HUES6 (cell line): Measurements from ENCODE around the gene MAPKAP1.

Experiments used
- H3K27ac ChIP-seq: 2 replicates; pipeline ENCODE4 v1.7.0; 2013; ENCODE audit warnings: low read depth, mild to moderate bottlenecking, low read length, inconsistent platforms
- H3K27me3 ChIP-seq: 2 replicates; pipeline ENCODE4 v1.6.1; 2013; ENCODE audit warnings: low read length; ENCODE audit not compliant: control insufficient read depth, insufficient read depth
- H3K36me3 ChIP-seq: 2 replicates; pipeline ENCODE4 v1.6.1; 2013; ENCODE audit warnings: low read length; ENCODE audit not compliant: control insufficient read depth, insufficient read depth
- H3K4me1 ChIP-seq: 2 replicates; pipeline ENCODE4 v1.6.1; 2013; ENCODE audit warnings: low read length; ENCODE audit not compliant: control insufficient read depth, insufficient read depth
- H3K4me3 ChIP-seq: 2 replicates; pipeline ENCODE4 v1.5.1; 2013; ENCODE audit warnings: low read depth, low read length
- H3K9ac ChIP-seq: one replicate; pipeline ENCODE4 v1.6.1; 2013; ENCODE audit warnings: mild to moderate bottlenecking, low read length
- H3K9me3 ChIP-seq: 2 replicates; pipeline ENCODE4 v1.6.1; 2013; ENCODE audit warnings: low read depth, low read length; ENCODE audit not compliant: control insufficient read depth, insufficient read depth

Gene MAPKAP1

DNA sequence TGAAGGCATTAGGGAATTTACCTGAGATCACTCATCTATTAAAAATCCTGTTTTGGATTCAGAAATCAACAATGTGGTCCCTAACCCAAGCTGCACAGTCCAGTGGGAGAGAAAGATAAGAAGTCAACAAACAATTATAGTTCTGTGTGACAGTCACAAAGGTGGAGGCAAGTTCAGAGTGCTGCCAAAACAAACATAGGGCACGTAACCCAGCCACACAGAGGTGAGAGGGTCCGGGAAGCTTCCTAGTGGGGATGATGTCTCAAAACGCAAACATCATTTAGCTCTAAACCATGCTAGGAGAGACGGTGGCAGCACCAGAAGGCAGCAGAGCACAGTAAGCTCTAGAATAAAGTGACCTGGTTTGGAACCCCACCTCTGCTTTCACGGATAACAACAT lies 158.9 kb downstream of the MAPKAP1 start:
- Histone ChIP-seq H3K27ac (no peak overlapping the region), H3K36me3 (no peaks in the 10 kb centered on the region), H3K27me3 (no peaks in the 10 kb centered on the region), H3K9ac (no peak overlapping the region), H3K9me3 (no peaks in the 10 kb centered on the region), H3K4me1 (no peaks in the 10 kb centered on the region), H3K4me3 (no peak overlapping the region)

DNA sequence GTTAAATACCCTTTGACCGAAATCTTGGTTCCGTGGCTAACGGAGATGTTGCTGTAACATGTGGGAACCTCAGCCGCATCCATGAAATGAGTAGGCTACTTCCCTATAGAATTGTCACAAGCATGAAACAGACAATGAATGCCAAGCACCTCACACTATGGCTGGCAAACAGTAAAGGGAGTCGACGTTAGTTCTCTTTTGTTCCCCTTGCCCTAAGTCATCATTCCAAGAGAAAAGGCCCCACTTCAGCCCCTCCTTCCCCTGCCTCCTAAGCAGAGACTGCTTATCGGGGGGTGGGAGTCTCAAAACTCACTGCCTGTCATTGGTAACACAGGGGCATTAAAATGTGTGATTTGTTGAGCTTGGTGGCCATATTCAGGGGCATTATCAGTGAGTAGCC lies 159.6 kb downstream of the MAPKAP1 start:
- no peaks in the 10 kb centered on the region for H3K9me3 ChIP-seq

DNA sequence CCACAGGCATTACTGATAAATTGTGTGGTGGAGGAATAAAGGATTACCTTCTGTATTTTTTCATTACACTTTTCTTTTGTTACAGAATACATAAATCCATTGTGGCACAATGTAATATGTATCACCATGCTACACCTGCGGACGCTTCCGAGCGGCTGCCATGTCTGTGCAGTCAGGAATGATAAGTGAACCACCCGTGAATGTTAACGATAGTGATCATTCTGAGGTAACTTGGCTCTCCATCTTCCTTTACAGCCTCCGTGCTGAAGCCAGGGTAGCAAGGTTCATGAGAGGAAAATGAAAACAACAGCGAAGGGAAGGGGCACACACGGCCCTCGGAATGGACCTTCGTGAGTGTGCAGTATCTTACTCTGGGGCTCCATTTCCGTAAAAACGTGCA lies 161.2 kb downstream of the MAPKAP1 start:
- Histone ChIP-seq H3K27me3 (no peaks in the 10 kb centered on the region), H3K9ac (no peak overlapping the region), H3K27ac (no peak overlapping the region), H3K36me3 (no peaks in the 10 kb centered on the region), H3K4me3 (no peak overlapping the region), H3K4me1 (no peaks in the 10 kb centered on the region), H3K9me3 (no peaks in the 10 kb centered on the region)

More for the DNA sequence above, 159.6 kb downstream of the MAPKAP1 start:
- Histone ChIP-seq H3K4me3 (no peak overlapping the region), H3K36me3 (no peaks in the 10 kb centered on the region), H3K27me3 (no peaks in the 10 kb centered on the region), H3K9ac (no peak overlapping the region), H3K4me1 (no peaks in the 10 kb centered on the region), H3K27ac (no peak overlapping the region)

DNA sequence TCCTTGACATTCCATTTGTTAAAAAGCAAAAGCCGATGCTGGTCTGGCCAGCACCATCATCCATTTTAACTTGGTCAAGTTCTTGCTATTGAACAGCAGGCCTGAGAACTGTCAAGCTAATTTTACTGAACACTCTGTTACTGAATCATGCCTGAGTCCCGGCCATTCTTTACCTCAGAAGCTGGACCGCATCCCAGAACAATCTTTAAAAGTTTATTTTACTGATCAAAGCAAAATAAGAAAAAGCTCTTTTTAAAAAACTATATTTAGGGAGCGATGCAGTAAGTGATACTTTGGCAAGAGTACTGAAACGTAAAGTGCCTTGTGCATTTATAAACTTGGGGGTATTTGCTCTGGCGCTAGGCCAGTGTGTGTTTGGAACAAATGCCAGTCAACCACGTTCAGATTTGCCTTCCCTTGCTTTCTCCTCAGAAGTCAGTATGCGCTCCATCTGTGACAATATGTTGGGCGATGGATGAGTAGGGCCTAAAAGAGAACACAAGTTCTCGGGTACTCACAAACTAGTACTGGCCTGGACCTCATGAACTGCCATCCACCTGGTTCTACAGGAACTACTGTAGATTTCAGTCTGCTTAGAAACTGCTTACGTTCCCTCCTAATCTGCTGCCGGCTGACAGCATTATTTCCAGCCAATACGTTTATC lies 161.9 kb downstream of the MAPKAP1 start:
- H3K9ac ChIP-seq = no peak overlapping the region
- no peaks in the 10 kb centered on the region for H3K27me3 ChIP-seq
- H3K4me1 ChIP-seq = no peaks in the 10 kb centered on the region; the same call in 1 of the 2 replicates
- H3K27ac ChIP-seq = no peak overlapping the region
- H3K36me3 ChIP-seq = no peaks in the 10 kb centered on the region
- no peak overlapping the region for H3K4me3 ChIP-seq
- no peaks in the 10 kb centered on the region for H3K9me3 ChIP-seq

DNA sequence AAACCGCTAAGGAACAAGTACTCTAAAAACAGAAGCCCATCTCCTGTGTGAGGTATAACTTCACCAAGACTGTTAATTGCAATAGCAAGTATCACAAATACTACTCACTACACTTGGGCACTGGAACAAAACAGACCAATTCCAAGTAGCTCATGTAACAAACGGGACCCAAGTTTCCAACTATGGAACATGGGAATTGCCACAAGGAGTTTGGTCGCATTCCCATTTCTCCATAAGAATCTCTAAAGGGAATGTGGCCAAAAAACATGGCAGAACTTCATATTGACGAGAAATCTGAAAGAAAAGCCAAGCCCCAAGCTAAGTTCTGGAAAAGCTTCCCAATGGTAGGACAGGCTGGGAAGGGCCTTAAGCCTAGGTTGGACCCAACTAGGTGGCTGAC lies 162.5 kb downstream of the MAPKAP1 start:
- Histone ChIP-seq H3K36me3 (no peaks in the 10 kb centered on the region), H3K9me3 (no peaks in the 10 kb centered on the region), H3K27me3 (no peaks in the 10 kb centered on the region), H3K4me1 (no peaks in the 10 kb centered on the region; the same call in 1 of the 2 replicates), H3K9ac (no peak overlapping the region), H3K4me3 (no peak overlapping the region), H3K27ac (no peak overlapping the region)

DNA sequence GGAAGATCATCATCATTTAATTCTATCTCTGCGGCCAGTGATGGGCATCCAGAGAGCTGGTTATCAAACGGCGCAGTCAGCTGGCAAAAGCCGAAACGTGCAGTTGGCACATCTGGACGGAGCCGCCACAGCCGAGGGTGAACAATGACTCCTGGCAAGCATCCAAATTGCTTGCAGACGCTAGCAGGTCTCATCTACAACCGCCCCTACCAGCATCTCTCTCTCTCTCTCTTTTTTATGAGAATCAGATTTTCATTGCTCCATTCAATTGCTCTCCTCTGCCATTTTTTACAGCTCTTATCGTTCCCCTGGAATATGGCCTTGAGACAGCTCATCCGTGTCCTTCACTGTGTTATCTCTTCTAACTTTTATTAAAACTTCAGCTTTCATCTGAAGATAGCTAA lies 165.2 kb downstream of the MAPKAP1 start:
- H3K36me3 ChIP-seq = 0 out of 2 replicates have a peak, but pooled peaks cover 2% of the 10 kb centered on the region
- no peak overlapping the region for H3K27ac ChIP-seq
- H3K27me3 ChIP-seq = no peaks in the 10 kb centered on the region
- H3K9me3 ChIP-seq = no peaks in the 10 kb centered on the region
- H3K4me1 ChIP-seq = no peaks in the 10 kb centered on the region; the same call in 1 of the 2 replicates
- H3K4me3 ChIP-seq = no peak overlapping the region
- no peak overlapping the region for H3K9ac ChIP-seq

DNA sequence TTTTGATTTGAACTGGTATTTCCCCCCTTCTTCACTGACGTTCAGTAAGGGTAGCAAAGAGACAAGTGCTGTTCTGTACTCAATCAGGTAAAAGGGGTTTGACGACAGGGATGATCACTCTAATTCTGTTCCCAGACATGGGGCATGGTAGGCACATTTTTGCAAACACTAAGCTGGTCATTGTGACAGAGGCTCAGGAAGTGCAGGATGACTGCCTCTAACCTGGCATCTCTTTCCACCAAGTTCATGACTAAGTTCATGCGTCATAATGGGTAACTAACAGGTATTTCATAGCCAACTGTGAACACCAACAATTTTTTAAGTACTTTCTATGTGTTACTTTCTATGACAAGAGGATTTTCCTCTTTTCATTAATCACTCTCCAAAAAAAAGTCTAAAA lies 166.5 kb downstream of the MAPKAP1 start:
- no peak overlapping the region for H3K27ac ChIP-seq
- no peak overlapping the region for H3K4me3 ChIP-seq
- H3K36me3 ChIP-seq = 0 out of 2 replicates have a peak, but pooled peaks cover 2% of the 10 kb centered on the region
- H3K4me1 ChIP-seq = no peaks in the 10 kb centered on the region; the same call in none of the 2 replicates
- no peaks in the 10 kb centered on the region for H3K9me3 ChIP-seq
- no peaks in the 10 kb centered on the region for H3K27me3 ChIP-seq
- no peak overlapping the region for H3K9ac ChIP-seq

DNA sequence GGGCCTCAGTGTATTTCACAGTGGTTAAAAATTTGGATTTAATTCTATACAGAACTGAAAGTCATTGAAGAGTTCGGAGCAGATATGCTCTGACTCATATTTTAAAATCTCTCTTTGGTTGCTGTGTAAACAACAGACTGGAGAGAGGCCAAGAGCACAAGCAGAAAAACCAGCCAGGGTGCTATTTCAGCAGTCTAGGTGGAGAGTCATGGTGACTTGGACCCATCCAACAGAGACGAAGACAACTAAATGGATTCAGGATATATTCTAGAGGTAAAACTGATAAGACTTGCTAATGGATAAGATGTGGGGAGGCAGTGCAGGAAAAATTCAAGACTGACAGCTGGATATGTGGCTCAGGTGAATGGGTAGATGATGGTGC lies 168.9 kb downstream of the MAPKAP1 start:
- Histone ChIP-seq H3K36me3 (0 out of 2 replicates have a peak, but pooled peaks cover 2% of the 10 kb centered on the region), H3K27ac (no peak overlapping the region), H3K27me3 (no peaks in the 10 kb centered on the region), H3K4me1 (no peaks in the 10 kb centered on the region; the same call in none of the 2 replicates), H3K9me3 (no peaks in the 10 kb centered on the region), H3K4me3 (no peak overlapping the region), H3K9ac (no peak overlapping the region)

DNA sequence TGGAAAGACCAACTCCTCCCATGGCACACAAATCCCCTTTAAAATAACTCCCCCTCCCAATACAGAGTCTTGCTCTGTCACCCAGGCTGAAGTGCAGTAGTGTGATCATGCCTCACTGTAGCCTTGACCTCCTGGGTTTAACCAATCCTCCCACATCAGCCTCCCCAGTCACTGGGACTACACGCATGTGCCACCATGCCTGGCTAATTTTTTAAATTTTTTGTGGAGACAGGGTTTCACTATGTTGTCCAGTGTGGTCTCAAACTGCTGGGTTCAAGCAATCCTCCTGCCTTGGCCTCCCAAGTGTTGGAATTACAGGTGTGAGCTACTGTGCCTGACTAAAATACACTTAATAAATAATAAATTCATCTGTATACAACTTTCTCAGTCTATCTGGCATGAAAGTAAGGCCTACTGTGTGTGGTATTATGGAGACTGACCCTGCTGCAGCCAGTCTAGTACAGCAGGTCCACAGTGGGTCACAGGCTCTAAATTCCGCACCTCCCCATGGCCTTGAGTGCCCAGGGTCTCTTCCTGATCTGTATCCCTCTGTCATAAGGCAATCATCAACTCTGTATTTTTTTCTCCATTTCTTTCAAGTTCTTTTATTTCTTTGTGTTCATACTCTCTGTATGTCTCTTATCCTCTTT lies 169.4 kb downstream of the MAPKAP1 start:
- Histone ChIP-seq H3K36me3 (0 out of 2 replicates have a peak, but pooled peaks cover 2% of the 10 kb centered on the region), H3K27ac (no peak overlapping the region), H3K9me3 (no peaks in the 10 kb centered on the region), H3K9ac (no peak overlapping the region), H3K27me3 (no peaks in the 10 kb centered on the region), H3K4me3 (no peak overlapping the region), H3K4me1 (no peaks in the 10 kb centered on the region; the same call in none of the 2 replicates)

DNA sequence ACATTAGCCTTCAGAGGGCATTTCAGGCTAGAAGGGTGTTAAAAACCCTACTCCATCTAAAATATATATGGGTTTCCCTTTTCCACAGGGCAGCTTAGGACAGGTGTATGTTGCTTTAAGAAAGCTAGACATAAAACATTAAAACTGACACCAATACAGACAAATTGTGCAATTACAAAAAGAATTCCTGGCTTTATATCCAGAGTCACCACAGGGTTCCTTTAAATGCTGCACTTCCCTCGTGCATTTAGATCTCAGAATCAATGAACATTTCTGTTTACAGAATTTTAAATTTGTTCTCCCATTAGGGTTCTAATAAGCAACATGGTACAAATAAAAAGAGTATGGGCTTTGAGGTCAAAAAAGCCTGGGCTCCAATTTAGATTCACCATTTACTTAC lies 170.2 kb downstream of the MAPKAP1 start:
- Histone ChIP-seq H3K9me3 (no peaks in the 10 kb centered on the region), H3K4me3 (no peak overlapping the region), H3K27me3 (no peaks in the 10 kb centered on the region), H3K27ac (no peak overlapping the region), H3K9ac (no peak overlapping the region), H3K4me1 (no peaks in the 10 kb centered on the region; the same call in none of the 2 replicates), H3K36me3 (0 out of 2 replicates have a peak, but pooled peaks cover 2% of the 10 kb centered on the region)

DNA sequence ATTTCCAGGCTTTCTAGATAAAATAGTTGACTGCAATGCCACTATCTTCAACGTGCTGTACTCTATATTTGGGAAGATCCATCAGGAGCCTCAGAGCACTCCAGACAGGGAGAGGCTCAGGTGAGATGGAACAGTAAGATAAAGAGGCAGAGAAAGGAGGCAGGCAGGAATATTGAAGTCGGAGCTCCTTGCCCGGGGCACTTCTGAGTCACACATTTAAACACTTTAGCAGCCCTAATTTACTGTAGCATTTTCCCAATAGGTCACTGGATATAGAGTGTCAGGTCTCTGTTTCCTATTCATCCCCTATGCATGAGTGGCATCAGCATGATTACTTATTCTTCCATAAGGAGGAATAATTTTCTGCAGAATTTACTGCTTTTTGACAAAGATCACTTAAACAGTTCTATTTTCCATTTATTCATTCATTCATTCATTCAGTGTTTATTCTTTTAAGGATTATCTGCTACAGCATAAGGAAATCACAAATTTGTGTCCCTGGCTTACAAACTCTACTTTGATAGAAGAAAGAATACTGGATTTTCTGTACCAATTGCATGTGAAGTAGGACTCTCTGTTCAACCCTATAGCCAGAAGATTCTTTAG lies 170.7 kb downstream of the MAPKAP1 start:
- Histone ChIP-seq H3K9ac (no peak overlapping the region), H3K9me3 (no peaks in the 10 kb centered on the region), H3K27ac (no peak overlapping the region), H3K4me3 (no peak overlapping the region), H3K27me3 (no peaks in the 10 kb centered on the region), H3K36me3 (0 out of 2 replicates have a peak, but pooled peaks cover 2% of the 10 kb centered on the region), H3K4me1 (no peaks in the 10 kb centered on the region; the same call in none of the 2 replicates)
